Measurements from ENCODE around the gene CCDC28B.
A peak's percentile ranks its signal among the peaks of the same experiment; 100 is the strongest.

CCDC28B gene

DNA sequence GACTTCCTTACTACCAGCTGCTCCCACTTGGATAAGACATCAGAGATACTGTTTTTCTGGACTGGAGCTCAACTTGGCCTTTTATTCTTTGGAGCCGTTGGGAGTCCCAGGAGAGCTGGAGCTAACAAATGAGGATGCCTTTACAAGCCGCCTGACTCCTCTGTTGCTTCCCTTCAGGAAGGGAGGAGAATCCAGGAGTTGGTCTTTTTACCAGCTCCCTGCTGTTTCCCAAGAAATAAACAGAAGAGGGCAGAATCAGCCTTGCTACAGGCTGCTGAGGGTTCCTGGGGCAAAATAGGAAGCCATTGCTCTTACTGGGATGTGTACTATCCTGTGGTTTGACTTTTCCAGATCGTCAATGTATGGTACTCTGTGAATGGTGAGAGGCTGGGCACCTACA is 23.3 kb downstream of the CCDC28B start:
- DNase-seq = no peak

DNA sequence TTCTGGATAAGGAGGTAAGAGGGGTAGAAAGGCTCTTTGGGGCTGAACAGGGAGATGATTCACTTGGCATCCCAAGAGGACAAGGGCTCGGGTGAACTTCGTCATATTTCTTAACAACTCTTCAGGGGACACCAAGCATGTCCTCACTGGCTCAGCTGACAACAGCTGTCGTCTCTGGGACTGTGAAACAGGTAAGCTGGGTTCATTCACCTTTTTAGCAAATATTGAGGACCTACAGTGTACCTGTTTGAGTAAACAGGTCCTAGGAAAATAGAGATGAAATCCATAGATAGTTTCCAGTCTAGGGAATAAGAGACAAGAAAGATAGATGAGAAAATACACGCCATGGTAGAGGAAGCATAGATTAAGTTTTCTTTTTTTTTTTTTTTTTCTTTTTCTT is 23.9 kb downstream of the CCDC28B start:
- DNase-seq = no peak

DNA sequence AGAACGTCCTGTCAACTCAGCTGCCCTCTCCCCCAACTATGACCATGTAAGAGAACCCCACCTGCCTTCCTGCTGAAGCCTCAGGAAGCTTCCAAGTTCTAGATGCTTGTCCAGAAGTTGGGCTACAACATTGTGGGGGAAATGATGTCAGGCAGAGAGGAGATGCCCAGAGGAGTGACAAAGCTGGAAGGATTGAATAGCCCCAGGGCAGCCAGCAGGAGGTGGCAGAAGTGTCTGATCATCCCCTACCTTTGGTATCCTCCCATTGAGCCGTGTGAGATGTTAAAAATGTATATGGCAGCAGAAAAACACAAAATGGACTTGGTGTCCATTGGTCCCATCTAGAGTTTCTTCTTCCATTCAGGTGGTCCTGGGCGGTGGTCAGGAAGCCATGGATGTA is 28.4 kb downstream of the CCDC28B start:
- DNase-seq = no peak

DNA sequence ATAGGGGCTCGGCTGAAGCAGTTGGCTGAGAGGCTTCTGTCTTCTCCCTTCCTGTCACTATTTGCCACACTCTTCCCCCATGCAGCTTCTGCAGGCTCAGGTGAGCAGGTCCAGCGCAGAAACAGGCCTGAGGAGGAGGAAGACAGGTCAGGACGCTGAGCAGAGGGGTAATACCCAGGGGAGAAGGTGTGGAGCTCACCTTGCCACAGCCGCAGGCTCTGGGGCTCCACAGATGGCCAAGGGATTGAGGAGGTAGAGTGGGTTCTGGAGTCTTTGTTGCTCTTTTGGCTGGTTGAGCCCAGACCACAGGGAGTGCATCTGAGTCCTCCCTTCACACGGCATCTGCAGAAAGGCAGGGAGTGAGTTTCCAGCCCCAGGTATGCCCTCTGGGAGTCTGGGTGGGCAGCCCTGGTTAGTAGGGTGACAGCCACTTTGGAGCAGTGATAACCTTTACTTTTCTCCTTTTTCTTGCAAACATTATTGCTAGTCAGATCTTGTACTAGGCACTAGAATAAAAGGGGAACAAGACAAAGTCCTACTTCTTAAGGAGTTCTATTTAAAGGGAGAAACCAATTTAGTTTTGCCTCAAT is 31.5 kb downstream of the CCDC28B start:
- DNase-seq = no peak

DNA sequence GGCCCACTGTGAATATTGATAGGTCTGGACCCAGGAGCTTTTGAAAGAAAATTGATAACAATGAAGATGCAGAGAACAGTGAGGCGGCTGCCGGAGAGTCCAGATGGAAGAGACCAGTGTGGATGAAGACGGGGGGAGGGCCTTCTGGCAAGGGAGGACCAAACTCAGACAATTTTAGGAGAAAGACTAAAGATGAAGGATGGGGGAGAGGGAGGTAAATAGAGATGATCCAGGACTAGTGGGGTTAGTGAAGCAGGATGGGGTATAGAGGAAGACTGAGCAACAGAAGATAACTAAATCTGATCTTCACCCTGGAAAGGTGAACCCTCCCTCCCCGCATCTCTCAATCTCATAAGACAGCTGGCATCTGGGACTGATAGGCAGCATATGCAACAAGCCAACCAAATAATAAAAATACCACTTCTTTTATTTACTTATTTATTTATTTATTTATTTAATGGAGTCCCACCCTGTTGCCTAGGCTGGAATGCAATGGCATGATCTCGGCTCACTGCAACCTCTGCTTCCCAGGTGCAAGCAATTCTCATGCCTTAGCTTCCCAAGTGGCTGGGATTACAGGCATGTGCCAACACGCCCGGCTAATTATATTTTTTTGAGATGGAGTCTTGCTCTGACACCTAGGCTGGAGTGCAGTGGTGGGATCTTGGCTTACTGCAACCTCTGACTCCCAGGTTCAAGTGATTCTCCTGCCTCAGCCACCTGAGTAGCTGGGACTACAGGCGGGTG is 32.3 kb downstream of the CCDC28B start:
- DNase-seq = no peak

DNA sequence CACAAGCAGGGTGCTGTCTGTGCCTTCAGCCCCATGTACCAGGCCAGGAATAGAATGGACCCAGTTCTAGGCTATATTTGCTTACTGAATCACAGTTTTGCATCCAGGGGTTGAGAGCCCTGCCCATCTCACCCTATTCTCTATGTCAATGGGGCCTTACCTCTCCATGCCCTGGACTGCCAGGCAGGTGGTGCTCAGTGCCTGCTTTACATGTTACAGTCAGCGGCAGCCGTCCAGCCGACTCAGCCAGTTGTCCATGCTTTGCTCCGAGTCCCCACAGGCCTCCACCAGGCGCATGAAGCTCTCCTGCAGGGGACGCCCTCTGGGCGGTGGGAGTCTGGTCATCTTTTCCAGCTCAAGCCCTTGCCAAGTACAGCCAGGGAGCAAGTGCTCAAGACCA is 34.4 kb downstream of the CCDC28B start:
- no peak for DNase-seq

DNA sequence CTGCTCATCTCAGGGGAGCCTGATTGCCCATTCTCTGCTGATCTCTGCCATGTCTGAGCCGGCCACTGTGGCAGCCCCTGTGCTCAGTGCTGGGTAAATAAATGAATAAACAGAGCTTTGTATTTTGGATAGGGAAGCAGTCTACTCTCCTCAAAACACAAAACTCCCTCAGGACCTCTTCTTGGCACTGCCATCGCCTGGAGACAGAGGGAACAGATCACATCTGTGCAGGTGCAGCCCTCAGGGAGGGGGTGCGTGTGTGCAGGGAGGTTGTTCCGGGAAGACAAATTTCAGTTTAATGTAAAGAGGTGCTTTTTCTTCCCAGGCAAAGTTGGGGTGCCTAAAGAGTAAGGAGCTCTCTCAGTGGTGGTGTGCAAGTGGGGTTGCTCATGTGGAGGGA is 38.9 kb downstream of the CCDC28B start:
- no peak for DNase-seq

DNA sequence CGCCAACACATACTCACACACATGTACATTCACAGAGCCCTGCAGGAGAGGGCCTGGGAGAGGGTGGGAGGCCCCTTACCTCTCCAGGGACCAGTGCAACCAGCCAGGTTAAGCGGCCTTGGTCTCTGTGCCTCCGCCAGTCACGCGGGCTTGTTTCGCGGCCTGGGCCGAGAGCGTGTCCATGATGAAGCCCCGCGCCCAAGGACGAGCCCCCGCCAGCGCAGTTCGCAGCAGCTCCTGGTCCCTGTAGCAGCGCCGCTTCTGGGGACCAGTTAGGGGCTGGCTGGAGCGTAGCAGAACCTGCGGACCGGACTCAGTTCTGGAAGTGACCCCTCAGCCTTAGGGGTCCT is 39.4 kb downstream of the CCDC28B start:
- DNase-seq = no peak

DNA sequence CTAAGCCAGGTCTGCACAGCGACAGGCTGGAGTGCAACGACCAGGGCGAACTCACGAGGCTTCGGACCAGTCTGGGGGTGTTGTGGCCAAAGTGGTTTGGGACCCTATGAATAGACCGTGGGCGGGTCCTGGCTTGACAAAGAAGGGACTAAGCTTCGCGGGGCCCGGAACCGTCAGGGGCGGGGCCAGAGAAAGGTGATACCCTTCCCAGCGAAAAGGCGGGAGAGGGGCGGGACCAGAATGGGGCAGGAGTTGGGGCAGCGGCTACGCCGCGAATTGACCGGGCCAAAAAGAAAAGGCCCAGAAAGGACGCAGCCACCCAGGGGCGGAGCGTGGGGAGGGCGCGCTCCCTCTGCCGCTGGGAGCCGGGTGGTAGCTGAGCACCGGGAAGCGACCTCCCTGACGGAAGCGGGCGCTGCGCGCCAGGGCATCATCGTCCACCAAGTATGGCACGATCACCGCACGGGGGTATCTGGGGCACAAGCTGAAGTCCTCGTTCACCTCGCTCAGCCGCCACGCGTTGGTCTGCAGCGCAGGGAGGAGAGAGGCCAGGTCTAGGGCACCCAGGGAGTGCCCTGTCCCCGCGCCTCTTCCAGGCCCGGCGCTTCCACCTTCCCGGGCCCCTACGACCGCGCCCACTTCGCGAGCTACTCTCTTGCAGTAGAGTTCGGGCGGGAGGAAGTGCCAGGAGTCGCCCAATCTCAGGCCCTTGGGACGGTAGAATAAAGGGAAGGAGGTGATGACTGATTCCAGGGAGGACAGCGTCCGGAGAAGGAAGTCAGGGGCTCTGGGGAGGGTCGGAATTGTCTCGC is 40.0 kb downstream of the CCDC28B start:
- peak; percentile 67 for DNase-seq

DNA sequence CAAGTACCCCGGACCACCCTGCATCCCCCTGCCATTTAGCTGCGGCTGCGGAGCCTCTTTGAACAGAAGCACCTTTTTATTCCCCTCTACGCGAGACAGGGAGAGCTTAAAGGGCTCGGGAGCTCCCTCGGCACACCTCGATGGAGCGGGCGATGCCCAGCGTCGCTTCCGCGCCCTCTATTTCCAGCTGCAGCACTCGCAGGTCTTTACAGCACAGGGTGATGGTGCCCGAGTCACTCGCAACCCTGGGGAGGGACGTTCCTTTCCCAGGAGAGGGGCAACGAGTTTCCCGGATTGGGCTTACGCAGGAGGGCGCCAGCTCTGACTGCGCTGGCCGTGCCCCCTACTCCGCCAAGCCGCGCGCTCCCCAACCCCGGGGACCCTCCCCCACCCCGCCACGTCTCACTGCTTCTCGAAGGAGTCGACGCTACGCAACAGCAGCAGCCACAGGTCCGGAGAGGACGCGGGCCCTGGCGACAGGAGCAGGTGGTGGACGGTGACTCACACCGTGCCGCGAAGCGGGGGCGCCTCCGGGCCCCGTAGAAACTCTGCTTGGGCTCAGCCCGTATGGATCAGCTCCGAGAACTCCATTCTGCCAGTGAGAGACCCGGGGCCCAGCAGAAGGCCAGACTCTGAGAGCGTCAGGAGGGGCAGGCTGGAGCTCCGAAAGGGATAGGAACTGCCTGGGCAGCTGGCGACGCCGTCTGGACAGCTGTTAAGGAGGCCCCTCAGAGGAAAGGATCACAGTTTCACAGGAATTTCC is 40.8 kb downstream of the CCDC28B start:
- DNase-seq = peak; percentile 38

DNA sequence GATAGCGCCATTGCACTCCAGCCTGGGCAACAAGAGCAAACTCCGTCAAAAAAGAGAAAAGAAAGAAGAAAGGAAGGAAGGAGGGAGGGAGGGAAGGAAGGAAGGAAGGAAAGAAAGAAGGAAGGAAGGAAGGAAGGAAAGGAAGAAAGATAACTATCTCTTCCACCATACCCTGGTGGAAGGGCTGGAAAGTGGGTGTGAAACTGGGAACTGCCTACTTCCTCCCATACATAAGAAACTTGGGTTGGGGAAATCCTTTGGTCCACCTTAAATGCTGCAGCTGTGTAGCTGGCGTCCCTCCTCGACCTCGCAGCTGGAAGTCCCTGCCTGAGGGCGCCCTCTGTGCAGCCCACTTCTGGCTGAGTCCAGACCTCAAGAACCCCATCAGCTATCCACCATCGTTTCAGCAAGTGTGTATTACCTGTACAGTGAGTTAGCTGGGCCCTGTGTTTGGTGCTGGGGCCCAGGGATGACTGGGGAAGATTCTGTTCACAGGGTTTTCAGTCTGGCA is 42.0 kb downstream of the CCDC28B start:
- DNase-seq = no peak

DNA sequence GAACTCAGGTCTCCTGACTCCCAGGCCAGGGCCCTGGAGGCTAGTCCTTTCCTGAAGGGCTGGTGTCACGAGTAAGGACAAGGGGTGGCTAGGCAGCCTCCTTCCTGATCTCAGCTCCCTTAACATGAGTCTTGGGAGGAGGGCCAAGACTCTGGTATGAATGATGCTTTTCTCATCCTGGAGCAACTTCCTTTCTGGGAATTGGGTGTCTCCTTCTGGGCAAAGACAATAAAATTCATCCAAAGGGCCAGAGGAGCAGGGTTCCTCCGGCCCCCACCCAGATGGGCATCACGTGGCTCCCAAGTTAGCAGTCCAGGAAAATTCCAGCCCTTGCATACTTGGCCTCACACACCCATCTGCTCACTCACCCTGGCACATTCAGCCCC is 46.5 kb downstream of the CCDC28B start, which contains the start of gene FAM167B:
Gene FAM167B, plus strand, starts transcription at position 335 of the 386 bp plus-strand sequence. CDS start 200 bp downstream, outside the sequence.
- no peak for DNase-seq

DNA sequence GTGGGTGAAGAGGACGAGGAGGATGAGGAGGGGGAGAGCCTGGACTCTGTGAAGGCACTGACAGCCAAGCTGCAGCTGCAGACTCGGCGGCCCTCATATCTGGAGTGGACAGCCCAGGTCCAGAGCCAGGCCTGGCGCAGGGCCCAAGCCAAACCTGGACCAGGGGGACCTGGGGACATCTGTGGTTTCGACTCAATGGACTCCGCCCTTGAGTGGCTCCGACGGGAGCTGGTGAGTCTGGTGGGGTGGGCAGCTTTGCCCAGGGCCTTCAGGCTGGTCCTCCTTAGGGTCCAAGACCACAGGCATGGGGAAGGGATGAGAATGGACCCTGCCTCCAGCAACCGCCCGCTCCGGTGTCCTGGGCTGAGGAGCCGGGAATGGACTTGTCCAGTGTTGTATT is 47.1 kb downstream of the CCDC28B start:
- no peak for DNase-seq

DNA sequence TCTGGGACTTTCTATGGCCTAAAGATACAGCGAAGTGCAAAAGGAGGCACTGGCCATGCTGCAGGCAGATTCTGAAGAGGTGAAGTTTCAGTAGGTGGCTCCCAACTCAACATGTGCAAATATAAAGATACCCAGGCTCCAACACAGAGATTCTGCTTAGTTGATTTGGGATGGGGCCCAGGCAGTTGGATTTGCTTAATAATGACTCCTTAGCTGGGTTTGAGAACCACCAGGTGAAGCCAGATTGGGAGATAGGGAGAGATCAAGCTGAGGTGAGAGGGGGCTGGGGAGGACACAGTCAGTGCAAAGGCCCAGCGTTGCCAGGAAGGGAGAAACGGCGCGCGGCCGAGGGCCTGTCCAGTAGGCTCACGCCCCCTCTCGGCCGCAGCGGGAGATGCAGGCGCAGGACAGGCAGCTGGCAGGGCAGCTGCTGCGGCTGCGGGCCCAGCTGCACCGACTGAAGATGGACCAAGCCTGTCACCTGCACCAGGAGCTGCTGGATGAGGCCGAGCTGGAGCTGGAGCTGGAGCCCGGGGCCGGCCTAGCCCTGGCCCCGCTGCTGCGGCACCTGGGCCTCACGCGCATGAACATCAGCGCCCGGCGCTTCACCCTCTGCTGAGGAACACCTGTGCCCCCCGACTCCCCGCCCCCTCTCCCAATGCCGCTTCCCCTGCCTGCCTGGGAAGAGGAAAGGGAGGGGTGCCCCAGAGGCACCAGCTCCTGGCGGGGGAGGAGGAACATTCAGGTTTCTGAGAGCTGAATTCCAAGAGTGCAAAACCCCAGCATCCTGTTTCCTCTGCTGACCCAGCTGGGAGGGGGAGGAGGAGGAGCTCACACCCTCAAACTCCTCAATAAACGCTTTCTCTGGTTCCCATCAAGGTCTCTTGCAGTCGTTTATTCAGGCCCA is 47.8 kb downstream of the CCDC28B start:
- peak; percentile 80 for DNase-seq

DNA sequence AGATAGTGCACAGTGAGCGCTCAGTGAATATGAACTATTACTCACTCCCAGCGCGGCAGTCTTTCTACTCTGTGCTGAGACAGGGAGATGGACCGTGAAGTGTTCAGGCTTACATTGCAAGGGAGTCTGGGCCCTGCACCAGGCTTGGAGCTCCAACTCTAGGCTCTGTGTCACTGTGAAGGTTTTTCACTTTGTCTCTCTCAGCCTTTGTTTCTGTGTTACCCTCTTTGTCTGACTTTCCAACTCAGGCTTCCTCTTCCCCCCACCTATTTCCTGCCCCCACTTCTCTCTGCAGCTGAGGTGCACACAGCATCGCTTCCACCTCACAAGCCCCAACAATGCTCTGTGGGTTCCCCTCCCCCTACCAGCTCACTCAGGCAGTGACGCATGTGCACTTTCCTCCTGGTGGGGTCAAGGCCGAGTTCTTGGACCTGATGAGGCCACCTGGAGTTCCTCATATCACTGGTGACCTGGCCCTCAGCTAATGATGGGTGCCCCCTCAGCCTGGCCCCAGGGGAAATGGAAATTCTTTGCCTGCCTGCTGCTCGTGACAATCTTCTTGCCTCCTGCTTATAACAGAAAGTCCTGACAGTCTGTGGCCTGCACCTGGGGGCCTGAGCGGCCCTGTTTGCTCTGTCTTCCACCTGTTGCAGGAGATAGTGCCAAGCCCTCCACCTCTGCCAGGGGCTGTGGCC is 49.6 kb downstream of the CCDC28B start:
- DNase-seq = peak; percentile 89

DNA sequence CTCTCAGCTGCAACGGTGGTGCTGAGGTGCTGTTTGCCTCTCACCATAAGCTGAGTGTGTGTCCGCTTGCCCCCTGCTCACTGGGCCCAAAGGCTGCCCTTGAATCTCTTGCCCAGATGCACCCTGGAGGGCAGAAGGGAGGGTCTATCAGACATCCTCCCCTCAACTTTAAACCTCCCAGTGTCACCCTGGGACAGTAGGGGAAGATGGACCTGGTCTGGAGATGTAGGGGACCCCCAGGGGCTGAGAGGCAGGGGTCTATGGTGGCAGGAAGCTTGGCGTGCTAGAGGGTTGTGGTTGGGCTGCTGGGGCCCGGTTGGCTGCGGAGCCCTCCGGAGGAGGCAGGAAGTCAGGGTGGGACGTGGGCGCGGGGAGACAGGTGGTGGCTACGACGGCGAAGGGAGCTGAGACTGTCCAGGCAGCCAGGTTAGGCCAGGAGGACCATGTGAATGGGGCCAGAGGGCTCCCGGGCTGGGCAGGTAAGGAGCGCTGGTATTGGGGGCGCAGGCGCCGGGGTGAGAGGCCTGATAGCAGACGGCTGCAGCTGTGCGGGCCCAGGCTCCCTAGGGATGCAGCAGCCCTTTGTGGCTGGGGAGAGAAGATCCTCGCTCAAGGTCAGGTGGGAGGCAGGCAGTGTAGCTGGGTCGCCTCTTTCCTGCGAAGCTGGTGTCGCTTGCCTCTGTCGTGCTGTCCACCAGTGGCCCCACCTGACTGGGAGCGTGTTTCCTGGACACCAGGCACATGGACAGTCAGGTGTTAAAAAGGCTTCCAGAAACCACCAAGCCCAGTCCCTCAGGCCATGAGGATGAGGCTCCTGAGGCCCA is 50.7 kb downstream of the CCDC28B start, which contains the start of gene LCK:
Gene LCK, plus strand, starts transcription at position 373 of the 824 bp plus-strand sequence. CDS start 23,065 bp downstream, outside the sequence.
- DNase-seq = peak; percentile 63
